Activated naive CD8-positive, alpha-beta T cell treated with anti-CD3 and anti-CD28 coated beads for 36 hours (primary cell): ENCODE results near the gene SLC37A3. TPM values are rescaled to one million over a fixed set of nuclear protein-coding genes. Genes with fewer than 3 reads are reported as not detected.
"Not testable (repeated sequence)": the region's sequence is repeated elsewhere in the genome, so short reads cannot be mapped to it uniquely, and the experiment has no call there.

Source experiments
- DNase-seq: peaks from one replicate; pipeline ENCODE4 v3.0.0; 2021
- H3K27ac Mint-ChIP-seq: one replicate; pipeline ENCODE4 v1.8.0; 2022; ENCODE audit warnings: mild to moderate bottlenecking, moderate library complexity, mixed read lengths
- H3K27me3 Mint-ChIP-seq: one replicate; pipeline ENCODE4 v1.8.0; 2022; ENCODE audit warnings: mild to moderate bottlenecking, mixed read lengths
- H3K36me3 Mint-ChIP-seq: one replicate; pipeline ENCODE4 v1.8.0; 2021; ENCODE audit warnings: mild to moderate bottlenecking, mixed read lengths
- H3K4me1 Mint-ChIP-seq: one replicate; pipeline ENCODE4 v1.8.0; 2021; ENCODE audit warnings: mixed read lengths
- H3K4me3 Mint-ChIP-seq: one replicate; pipeline ENCODE4 v1.8.0; 2022; ENCODE audit warnings: mild to moderate bottlenecking, moderate library complexity, mixed read lengths
- H3K9me3 Mint-ChIP-seq: one replicate; pipeline ENCODE4 v1.8.0; 2022; ENCODE audit warnings: mixed read lengths
- total RNA-seq, 2 experiments: library from RNA; stranded (reverse); gene quantifications; one replicate each; pipeline ENCODE4 v1.2.3, GENCODE V29; 2021

The SLC37A3 gene
- total RNA-seq, 2 experiments from 2014 or later, result 26.2 to 27.2 TPM

DNA sequence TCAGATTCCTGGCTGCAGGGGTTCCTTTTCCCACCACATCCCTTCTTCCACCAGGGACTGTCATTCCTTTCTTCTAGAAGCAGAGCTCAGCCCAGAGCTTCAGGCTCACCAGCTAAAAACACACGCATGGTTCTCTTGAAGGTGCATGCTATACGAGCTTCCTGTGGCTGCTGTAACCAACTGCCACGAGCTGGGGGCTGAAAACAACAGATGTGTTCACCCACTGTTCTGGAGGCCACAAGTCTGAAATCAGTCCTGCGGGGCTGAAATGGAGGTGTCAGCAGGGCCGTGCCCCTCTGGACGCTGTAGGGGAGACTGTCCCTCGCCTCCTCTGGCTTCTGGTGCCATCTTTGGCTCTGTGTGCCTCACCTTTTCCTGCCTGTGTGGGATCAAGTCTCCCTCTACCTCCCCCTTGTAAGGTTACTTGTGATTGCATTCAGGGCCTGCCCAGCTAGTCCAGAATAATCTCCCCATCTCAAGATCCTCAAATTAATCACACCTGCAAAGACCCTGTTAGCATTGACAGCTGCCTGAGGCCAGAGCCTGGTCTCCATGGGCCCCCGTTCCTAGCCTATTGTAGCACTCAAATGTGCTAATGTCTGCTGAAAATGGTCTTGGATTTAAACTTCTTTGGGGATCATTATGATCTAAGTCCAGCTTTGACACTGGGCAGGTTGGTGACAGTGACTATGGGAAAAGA, 19.3 kb upstream of the SLC37A3 start:
- Mint-ChIP-seq H3K27me3 (no peaks in the 10 kb centered on the region), H3K36me3 (peaks cover 10% of the 10 kb centered on the region), H3K27ac (peak overlapping the region; percentile 29), H3K4me3 (no peak overlapping the region), H3K9me3 (no peaks in the 10 kb centered on the region), H3K4me1 (peaks cover 5% of the 10 kb centered on the region)
- DNase-seq, result no peak

- peaks cover 14% of the 10 kb centered on the region for H3K36me3 Mint-ChIP-seq
- no peak overlapping the region for H3K27ac Mint-ChIP-seq
- H3K4me3 Mint-ChIP-seq, result no peak overlapping the region
- H3K9me3 Mint-ChIP-seq, result no peaks in the 10 kb centered on the region
- DNase-seq, result no peak
- peaks cover 5% of the 10 kb centered on the region for H3K4me1 Mint-ChIP-seq
- no peaks in the 10 kb centered on the region for H3K27me3 Mint-ChIP-seq
Observed at GRCh38 chr7:140416560-140416959, 18.2 kb upstream of the SLC37A3 start.

DNA sequence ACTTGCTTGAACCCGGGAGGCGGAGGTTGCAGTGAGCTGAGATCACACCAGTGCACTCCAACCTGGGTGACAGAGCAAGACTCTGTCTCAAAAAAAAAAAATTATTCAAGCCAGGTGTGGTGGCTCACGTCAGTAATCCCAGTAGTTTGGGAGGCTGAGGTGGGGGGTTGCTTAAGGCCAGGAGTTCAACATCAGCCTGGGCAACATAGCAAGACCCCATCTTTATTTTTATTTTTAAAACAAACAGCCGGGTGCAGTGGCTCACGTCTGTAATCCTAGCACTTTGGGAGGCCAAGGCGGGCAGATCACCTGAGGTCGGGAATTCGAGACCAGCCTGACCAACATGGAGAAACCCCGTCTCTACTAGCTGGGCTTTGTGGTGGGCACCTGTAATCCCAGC, 17.5 kb upstream of the SLC37A3 start:
- not testable (repeated sequence) for H3K4me1 Mint-ChIP-seq, H3K27ac Mint-ChIP-seq, H3K4me3 Mint-ChIP-seq, DNase-seq, H3K9me3 Mint-ChIP-seq, H3K27me3 Mint-ChIP-seq
- H3K36me3 Mint-ChIP-seq, result peaks cover 14% of the 10 kb centered on the region

DNA sequence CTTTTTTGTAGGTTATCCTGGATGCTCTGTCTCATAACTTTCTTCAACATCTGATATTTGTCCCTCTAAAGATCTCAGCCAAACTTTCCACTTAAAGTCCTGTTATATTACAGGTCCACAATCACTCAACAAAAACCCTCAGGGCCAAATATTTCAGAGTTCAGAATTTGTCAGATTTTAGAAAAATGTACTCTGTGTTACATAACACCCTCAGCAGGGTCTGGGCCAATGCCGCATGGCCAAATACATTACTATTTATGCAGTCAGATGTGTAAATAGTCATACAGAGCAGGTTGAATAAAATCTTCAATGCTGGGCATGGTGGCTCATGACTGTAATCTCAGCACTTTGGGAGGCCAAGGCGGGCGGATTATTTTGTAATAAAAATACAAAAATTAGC, 17.0 kb upstream of the SLC37A3 start:
- Mint-ChIP-seq H3K9me3 (no peaks in the 10 kb centered on the region), H3K4me1 (peaks cover 5% of the 10 kb centered on the region), H3K27ac (no peak overlapping the region), H3K4me3 (no peak overlapping the region), H3K27me3 (no peaks in the 10 kb centered on the region), H3K36me3 (peaks cover 14% of the 10 kb centered on the region)
- no peak for DNase-seq

DNA sequence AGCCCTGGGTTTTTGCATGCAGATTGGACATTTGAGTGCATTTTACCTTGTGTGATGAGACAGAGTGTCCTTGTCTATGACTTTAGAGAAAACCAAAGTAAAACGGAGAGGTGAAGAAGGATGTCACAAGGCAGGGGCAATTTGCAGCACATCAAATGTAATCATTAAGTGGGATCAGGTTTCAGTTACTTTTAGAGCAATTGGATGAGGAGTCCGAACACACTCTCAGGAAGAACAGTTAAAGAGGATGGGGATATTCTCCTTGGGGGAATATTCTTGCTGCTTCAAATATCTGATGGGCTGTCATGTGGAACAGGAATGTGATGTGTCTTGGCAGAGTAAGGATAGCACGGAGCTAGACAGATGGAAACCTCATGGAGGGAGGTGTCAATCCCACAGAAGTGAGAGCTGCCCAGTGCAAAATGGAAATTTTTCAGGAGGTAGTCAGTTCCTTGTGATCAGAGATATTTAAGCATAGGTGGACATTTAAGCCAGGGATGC, 6.3 kb upstream of the SLC37A3 start:
- Mint-ChIP-seq H3K4me3 (peak overlapping the region; percentile 93), H3K27me3 (no peaks in the 10 kb centered on the region), H3K9me3 (no peaks in the 10 kb centered on the region), H3K27ac (peak overlapping the region; percentile 93), H3K4me1 (peaks cover 32% of the 10 kb centered on the region), H3K36me3 (peaks cover 11% of the 10 kb centered on the region)
- no peak for DNase-seq

DNA sequence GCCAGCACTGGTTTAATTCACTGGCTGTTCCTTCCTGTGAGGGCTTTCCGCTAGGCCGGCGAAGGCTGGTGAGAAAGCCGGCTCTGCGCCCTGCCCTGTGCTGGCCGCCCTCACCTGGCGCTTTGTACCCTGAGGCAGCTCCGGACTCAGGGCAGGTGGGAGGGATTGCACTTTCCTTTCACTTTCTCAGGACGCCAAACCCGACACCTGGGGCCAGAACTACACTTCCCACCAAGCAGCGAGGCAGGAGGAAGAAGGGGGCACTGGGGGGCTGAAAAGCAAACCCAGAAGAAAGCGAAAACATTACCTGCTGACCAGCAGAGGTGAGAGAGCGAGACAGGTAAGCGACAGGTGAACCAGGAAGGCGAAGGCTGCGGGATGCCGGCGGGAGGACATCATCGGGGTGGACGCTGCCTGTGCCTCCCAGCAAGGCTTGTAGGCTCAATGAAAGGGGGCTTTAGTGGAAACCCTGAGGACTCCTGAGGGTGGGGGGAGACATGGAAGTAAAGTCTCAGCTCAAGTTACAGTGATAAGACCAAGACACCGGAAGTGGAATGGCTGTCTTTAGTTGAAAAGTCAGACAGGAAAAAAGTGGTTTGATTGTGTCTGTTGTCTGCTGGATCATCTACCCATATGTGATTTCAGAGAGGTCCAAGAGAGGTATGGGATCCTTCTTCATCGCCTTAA, 5.7 kb upstream of the SLC37A3 start, which contains the start of gene RAB19:
Gene RAB19, plus strand, starts transcription at position 181 of the 687 bp plus-strand sequence. CDS start 3,589 bp downstream, outside the sequence.
- peaks cover 32% of the 10 kb centered on the region for H3K4me1 Mint-ChIP-seq
- peak; percentile 54 for DNase-seq
- H3K27ac Mint-ChIP-seq, result peak within 1 kb of the TSS; percentile 93

DNA sequence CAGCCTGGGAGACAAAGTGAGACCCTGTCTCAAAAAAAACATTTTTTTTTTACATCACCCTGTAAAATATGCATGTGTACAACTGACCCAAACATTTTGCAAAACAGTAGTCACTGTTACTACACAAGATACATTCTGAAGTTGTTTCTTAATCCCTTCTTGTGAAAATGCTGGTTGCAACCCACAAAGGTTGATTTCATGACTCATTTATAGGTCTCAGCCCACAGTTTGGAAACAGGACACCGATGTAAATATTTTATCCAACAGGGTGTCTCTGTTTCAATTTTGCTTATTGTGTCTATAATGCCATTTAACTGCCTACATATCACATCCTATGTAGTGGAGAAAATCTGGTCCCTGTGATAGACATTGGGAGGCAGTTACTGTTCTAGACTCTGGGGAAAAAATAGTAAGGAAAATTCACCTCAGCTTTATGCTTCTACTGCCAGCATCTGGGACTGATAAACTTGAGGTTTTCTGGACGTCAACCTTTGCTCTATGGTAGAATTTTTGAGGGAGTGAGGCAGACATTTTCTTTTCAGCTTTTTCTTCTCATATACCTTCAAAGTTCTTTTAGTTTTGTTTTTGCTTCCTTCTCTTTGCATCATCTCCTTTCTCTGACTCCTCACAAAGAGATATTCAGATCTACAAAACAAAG, 4.0 kb upstream of the SLC37A3 start:
- Mint-ChIP-seq H3K4me1 (peaks cover 36% of the 10 kb centered on the region), H3K27me3 (no peaks in the 10 kb centered on the region), H3K27ac (peak overlapping the region; percentile 67), H3K36me3 (peaks cover 6% of the 10 kb centered on the region), H3K4me3 (peak overlapping the region; percentile 8), H3K9me3 (no peaks in the 10 kb centered on the region)
- no peak for DNase-seq

More for the DNA sequence above, 5.7 kb upstream of the SLC37A3 start, which contains the start of gene RAB19:
- Mint-ChIP-seq H3K9me3 (no peaks in the 10 kb centered on the region), H3K36me3 (peaks cover 11% of the 10 kb centered on the region), H3K27me3 (no peaks in the 10 kb centered on the region), H3K4me3 (peak within 1 kb of the TSS; percentile 93)

DNA sequence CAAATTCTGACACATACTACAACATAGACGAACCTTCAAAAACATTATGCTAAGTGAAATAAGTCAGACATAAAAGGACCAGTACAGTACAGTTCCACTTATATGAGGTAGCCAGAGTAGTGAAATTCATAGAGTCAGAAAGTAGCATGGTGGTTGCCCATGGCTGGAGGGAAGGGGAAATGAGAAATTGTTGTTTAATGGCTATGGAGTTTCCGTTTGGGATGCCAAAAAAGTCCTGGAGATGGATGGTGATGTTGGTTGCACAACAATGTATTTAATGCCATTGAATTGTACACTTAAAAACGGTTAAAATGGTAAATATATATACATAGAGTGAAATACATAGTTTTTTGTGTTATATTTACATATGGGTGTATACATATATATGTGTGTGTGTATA, 2.1 kb upstream of the SLC37A3 start:
- no peak overlapping the region for H3K27ac Mint-ChIP-seq
- no peak overlapping the region for H3K4me3 Mint-ChIP-seq
- H3K4me1 Mint-ChIP-seq, result peaks cover 48% of the 10 kb centered on the region

DNA sequence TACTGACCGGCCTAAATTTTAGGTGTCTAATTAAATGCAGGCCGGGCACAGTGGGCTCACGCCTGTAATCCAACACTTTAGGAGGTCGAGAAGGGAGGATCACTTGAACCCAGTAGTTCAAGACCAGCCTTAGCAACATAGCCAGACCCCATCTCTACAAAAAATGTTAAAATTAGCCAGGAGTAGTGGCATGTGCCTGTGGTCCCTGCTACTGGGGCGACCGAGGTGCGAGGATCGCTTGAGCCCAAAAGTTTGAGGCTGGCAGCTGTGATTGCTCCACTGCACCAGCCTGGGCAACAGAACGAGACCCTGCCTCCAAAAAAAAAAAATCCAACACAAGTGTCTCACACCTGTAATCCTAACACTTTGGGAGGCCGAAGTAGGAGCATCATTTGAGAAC, 491 bp upstream of the SLC37A3 start:
- Mint-ChIP-seq H3K27me3 (no peaks in the 10 kb centered on the region), H3K27ac (no peak overlapping the region), H3K4me1 (peaks cover 37% of the 10 kb centered on the region), H3K4me3 (peak overlapping the region; percentile 94), H3K9me3 (no peaks in the 10 kb centered on the region), H3K36me3 (peaks cover 7% of the 10 kb centered on the region)
- no peak for DNase-seq

More for the DNA sequence above, 2.1 kb upstream of the SLC37A3 start:
- no peak for DNase-seq
- no peaks in the 10 kb centered on the region for H3K9me3 Mint-ChIP-seq
- H3K36me3 Mint-ChIP-seq, result peaks cover 7% of the 10 kb centered on the region
- no peaks in the 10 kb centered on the region for H3K27me3 Mint-ChIP-seq

DNA sequence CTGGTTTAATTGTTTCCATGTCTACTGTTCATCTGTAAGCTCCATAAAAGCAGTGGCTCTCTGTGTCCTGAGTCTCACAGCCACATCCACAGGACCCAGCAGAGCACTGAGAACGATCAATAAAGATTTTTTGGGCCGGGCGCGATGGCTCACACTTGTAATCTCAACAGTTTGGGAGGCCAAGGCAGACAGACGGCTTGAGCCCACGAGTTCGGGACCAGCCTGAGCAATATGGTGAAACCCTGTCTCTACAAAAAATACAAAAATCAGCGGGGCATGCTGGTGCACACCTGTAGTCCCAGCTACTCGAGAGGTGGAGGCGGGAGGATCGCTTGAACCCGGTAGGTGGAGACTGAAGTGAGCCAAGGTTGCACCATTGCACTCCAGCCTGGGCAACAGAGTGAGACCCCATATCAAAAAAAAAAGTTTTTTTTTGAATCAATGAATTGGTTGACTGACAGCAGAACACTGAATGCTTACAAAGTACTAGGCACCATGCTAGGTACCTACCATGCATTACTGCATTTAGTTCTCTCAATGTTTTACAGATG, 4.5 kb downstream of the SLC37A3 start:
- H3K9me3 Mint-ChIP-seq, result no peaks in the 10 kb centered on the region
- peaks cover 16% of the 10 kb centered on the region for H3K36me3 Mint-ChIP-seq
- H3K27ac Mint-ChIP-seq, result no peak overlapping the region
- no peak for DNase-seq
- no peak overlapping the region for H3K4me3 Mint-ChIP-seq
- no peaks in the 10 kb centered on the region for H3K27me3 Mint-ChIP-seq
- peaks cover 16% of the 10 kb centered on the region for H3K4me1 Mint-ChIP-seq

- DNase-seq, result no peak
- Mint-ChIP-seq H3K9me3 (no peaks in the 10 kb centered on the region), H3K36me3 (peaks cover 15% of the 10 kb centered on the region), H3K27ac (no peak overlapping the region), H3K4me3 (no peak overlapping the region), H3K4me1 (peaks cover 8% of the 10 kb centered on the region), H3K27me3 (no peaks in the 10 kb centered on the region)
Observed at GRCh38 chr7:140391634-140392033, 6.7 kb downstream of the SLC37A3 start.

GRCh38 chr7:140390466-140391190, 7.7 kb downstream of the SLC37A3 start:
- H3K36me3 Mint-ChIP-seq, result peaks cover 12% of the 10 kb centered on the region
- no peak overlapping the region for H3K27ac Mint-ChIP-seq
- H3K9me3 Mint-ChIP-seq, result no peaks in the 10 kb centered on the region
- no peak overlapping the region for H3K4me3 Mint-ChIP-seq
- H3K27me3 Mint-ChIP-seq, result no peaks in the 10 kb centered on the region
- no peak for DNase-seq
- peaks cover 1% of the 10 kb centered on the region for H3K4me1 Mint-ChIP-seq

GRCh38 chr7:140390034-140390433, 8.3 kb downstream of the SLC37A3 start:
- Mint-ChIP-seq H3K36me3 (peaks cover 16% of the 10 kb centered on the region), H3K27ac (no peak overlapping the region), H3K9me3 (no peaks in the 10 kb centered on the region), H3K27me3 (no peaks in the 10 kb centered on the region), H3K4me3 (no peak overlapping the region), H3K4me1 (peaks cover 7% of the 10 kb centered on the region)
- DNase-seq, result no peak

DNA sequence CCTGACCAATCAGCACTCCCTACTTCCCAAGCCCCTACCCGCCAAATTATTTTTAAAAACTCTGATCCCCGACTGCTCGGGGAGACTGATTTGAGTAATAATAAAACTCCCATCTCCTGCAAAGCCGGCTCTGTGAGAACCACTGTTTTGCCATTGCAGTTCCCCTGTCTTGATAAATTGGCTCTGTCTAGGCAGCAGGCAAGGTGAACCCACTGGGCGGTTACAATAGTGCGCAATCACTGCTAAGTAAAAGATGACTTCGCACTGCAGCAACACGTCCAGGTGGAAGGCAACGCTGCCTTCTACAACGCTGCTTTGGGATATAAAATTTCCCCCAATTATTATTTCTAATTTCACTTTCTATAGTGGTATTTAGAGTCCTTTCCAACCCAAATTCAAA, 8.9 kb downstream of the SLC37A3 start:
- H3K36me3 Mint-ChIP-seq, result peaks cover 16% of the 10 kb centered on the region
- H3K4me1 Mint-ChIP-seq, result peaks cover 13% of the 10 kb centered on the region
- H3K4me3 Mint-ChIP-seq, result no peak overlapping the region
- no peak overlapping the region for H3K27ac Mint-ChIP-seq
- no peaks in the 10 kb centered on the region for H3K27me3 Mint-ChIP-seq
- no peaks in the 10 kb centered on the region for H3K9me3 Mint-ChIP-seq
- no peak for DNase-seq
